VCaP (cell line): Measurements from ENCODE around the gene CHMP2B.
"Not testable (repeated sequence)": the region's sequence is repeated elsewhere in the genome, so short reads cannot be mapped to it uniquely, and the experiment has no call there.

Experiments used
- H3K27ac ChIP-seq: fragments of 450-650 bp; 2 replicates; pipeline ENCODE4 v1.5.1; 2017
- CTCF ChIP-seq: fragments of 450-650 bp; conservative IDR thresholded peaks from 2 replicates; pipeline ENCODE4 v1.5.1; 2017; ENCODE audit warnings: mild to moderate bottlenecking, moderate library complexity

CHMP2B gene

GRCh38 chr3:87272718-87273341 is 45.7 kb downstream of the CHMP2B start:
- no peak overlapping the region for H3K27ac ChIP-seq
- TF ChIP-seq CTCF: no peak

- TF ChIP-seq CTCF: no peak
- H3K27ac ChIP-seq: no peak within 1 kb of the TSS
These were observed 49.4 kb downstream of the CHMP2B start, which contains the start of gene POU1F1 for GRCh38 chr3:87276484-87276883. TSS of gene POU1F1 (minus strand) at chr3:87276584. CDS start at chr3:87276462, 122 bp downstream.

GRCh38 chr3:87287011-87287410 is 59.9 kb downstream of the CHMP2B start:
- no peak overlapping the region for H3K27ac ChIP-seq
- no peak for TF ChIP-seq CTCF

- no peak for TF ChIP-seq CTCF
- H3K27ac ChIP-seq: no peak overlapping the region
These were observed 61.3 kb downstream of the CHMP2B start for GRCh38 chr3:87288446-87288845.

- TF ChIP-seq CTCF: peak; percentile 83
- 0 out of 2 replicates have a peak overlapping the region, but pooled peaks have one; percentile 18 for H3K27ac ChIP-seq
These were observed 71.1 kb downstream of the CHMP2B start for GRCh38 chr3:87298111-87298718.

- H3K27ac ChIP-seq: not testable (repeated sequence)
These were observed 77.9 kb downstream of the CHMP2B start for GRCh38 chr3:87305031-87305430.
